GM20000 (cell line): ENCODE data around the gene RUNX1.

ENCODE experiments used
- DNase-seq: peaks from one replicate; pipeline ENCODE4 v3.0.0; 2012; ENCODE audit warnings: low spot score
- TF ChIP-seq, protein P1 (sequence below): IDR thresholded peaks from 2 replicates; pipeline ENCODE4 v1.5.1; 2012; ENCODE audit warnings: mild to moderate bottlenecking, control low read depth; ENCODE audit errors: extremely low read depth, missing control alignments

RUNX1 gene

DNA sequence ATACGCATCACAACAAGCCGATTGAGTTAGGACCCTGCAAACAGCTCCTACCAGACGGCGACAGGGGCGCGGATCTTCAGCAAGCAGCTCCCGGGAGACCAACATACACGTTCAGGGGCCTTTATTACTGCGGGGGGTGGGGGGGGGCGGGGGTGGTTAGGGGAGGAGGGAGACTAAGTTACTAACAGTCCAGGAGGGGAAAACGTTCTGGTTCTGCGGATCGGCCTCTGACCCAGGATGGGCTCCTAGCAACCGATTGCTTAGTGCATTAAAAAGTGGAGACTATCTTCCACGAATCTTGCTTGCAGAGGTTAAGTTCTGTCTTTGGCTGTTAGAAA is 162.0 kb downstream of the RUNX1 start:
- TF ChIP-seq, protein P1, sequence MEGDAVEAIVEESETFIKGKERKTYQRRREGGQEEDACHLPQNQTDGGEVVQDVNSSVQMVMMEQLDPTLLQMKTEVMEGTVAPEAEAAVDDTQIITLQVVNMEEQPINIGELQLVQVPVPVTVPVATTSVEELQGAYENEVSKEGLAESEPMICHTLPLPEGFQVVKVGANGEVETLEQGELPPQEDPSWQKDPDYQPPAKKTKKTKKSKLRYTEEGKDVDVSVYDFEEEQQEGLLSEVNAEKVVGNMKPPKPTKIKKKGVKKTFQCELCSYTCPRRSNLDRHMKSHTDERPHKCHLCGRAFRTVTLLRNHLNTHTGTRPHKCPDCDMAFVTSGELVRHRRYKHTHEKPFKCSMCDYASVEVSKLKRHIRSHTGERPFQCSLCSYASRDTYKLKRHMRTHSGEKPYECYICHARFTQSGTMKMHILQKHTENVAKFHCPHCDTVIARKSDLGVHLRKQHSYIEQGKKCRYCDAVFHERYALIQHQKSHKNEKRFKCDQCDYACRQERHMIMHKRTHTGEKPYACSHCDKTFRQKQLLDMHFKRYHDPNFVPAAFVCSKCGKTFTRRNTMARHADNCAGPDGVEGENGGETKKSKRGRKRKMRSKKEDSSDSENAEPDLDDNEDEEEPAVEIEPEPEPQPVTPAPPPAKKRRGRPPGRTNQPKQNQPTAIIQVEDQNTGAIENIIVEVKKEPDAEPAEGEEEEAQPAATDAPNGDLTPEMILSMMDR, result no peak
- peak; percentile 20 for DNase-seq

DNA sequence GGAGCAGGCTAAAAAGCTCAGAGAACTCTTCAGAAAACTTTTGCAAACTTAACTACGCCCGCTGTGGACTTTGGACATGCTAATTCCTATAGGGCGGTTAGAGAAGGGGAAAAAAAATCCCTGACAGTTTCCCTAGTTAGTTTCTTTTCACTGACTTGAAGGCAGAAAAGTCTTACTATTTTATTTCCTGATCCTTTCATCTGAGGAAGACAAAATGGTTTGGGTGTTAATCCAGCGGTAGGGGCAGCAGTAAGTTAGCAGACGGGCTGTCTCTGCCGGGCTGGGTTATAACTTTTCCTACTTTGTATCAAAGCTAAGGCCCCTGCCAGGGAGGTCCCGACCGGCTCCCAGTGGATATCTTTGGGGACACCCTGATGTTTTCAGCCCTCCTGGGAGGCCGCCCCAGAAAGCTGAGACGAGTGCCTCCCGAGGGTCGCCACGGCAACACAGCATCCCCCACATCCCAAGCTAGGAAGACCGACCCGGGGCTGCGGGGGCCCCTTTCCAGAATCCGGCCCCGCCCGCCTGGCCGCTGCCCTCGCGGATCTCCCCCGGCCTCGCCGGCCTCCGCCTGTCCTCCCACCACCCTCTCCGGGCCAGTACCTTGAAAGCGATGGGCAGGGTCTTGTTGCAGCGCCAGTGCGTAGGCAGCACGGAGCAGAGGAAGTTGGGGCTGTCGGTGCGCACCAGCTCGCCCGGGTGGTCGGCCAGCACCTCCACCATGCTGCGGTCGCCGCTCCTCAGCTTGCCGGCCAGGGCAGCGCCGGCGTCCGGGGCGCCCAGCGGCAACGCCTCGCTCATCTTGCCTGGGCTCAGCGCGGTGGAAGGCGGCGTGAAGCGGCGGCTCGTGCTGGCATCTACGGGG is 162.6 kb downstream of the RUNX1 start:
- DNase-seq, result peak; percentile 30
- TF ChIP-seq, protein P1, result no peak

DNA sequence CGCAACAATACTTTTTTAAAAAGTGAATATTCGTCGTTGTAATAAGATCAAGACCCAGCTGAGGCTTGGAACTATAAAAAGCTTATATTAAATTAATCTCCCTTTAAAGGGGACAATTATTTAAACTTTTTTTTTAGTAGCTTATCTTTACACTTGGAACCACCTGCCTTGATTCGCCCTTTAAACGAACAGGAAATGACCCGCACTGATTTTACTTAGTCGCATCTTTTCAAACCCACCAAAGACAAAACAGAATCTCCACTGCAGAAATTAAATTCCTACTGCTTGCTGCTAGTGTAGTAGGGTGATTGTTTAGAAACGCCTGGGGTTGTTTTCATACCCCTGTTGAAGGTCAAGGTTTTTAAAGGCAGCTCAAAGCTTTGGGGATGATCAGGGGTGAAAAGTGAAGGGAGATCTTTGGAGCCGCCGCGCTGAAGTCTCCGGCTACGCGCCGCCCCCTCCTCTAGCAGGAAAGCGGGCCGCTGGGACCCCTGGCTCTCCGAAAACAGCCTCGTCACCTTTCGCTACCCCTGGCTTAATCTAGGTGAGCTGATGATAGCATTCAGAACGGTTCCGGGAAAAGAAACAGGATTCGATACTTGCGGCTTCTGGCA is 163.4 kb downstream of the RUNX1 start:
- no peak for DNase-seq
- TF ChIP-seq, protein P1, result no peak

DNA sequence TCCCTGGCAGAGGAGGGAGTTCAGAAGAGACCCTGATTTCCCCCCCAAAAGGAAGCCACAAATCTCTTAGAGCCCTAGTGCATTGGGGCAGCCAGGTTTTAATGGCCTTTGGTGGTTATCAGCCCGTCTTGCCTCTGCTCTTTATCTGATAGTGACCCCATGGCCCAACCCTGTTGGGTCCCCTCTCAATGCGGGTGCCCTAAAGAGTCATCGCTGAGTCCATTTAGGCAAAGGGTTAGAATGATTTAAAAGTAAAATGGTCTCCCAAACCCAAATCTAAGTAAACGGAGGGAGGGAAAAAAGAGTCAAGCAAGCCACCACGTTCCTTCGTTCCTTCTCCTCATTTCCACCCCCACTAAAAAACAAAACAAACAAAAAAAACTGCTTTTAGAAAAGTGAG is 164.0 kb downstream of the RUNX1 start:
- no peak for DNase-seq
- TF ChIP-seq, protein P1, result no peak

DNA sequence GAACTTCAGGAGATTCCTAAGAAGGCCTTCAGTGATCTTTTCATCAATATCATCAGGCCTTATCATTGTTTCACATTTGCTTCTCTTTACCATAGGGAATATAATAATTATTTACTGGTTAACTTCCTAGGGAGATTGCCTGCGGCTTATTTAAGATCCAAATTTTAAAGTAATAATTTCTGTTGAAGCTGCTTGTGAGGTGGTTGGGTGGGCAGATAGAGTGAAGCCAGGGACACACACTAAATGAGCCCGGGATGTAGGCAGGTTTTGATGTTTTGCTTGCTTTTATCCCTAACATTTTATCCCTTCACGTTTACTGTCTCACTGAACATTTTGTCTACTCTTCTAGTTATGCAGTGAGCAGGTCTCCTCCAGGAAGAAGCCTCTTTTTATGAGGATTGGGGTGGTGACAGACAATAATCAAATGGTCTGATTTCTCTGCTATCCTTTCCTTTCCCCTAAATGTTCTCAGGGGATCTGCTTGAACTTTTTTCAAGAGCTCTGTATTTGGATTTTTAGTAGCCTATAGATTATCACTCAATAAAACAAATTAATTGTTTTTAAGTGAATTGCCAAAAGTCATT is 164.7 kb downstream of the RUNX1 start:
- DNase-seq, result no peak
- TF ChIP-seq, protein P1, result no peak

DNA sequence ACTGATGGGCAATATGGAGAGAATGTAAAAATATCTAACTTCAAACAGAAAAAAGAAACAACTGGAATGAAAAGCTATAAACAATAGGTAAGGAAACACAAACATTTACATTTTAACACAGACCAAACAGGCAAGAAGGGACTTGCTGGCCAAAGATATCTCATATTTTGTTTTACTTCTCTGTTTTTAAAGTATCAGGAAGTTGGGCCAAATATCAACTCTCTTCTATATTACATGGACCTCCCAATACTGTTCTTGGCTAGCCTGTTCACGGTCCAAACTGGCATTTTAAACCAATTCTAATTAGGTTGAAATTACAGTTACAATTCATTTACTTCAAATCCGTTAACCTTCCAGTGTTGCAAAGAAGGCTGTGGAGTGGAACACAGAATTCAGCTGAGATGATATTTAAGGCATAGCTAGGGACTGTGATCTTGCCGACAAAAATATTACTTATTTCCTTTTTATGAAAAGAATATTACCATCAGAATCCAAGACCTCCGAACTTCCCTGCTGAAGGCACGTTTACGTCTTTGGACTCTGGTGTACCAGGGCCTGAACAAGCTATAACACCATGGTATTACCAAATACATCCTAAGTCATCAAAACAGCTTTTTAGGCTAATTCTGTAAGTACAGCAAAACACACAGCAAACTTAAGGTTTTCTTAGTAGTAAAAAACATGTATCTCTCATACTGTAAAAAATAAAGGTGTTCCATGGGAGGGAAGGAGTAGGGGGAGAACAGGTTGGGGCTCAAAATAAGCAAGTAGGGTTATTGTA is 165.4 kb downstream of the RUNX1 start:
- DNase-seq, result no peak
- TF ChIP-seq, protein P1, result no peak
